Left lung (tissue), 10 donors: ENCODE data around the gene CREB5. TPM values are rescaled to one million over a fixed set of nuclear protein-coding genes. Genes with fewer than 3 reads are reported as not detected.

Experiments used
- ATAC-seq: fragments of 200-7000 bp; cut with Tn5 transposase; one replicate; pipeline ENCODE4 v1.9.1; 2020; ENCODE audit warnings: moderate library complexity
- DNase-seq, 4 donors: peaks; one replicate each; pipeline ENCODE4 v3.0.0-alpha.2; 2013 to 2020
- H3K27ac ChIP-seq, 2 donors: fragments of 200-600 bp; sonication (generic) in 1 of 2; one replicate each; pipeline versions ENCODE4 v1.5.0 to v1.8.0; 2020 to 2021
- H3K27me3 ChIP-seq, 2 donors: fragments of 200-600 bp; sonication (generic) in 1 of 2; one replicate each; pipeline versions ENCODE4 v1.5.0 to v1.8.0; 2020 to 2021
- H3K36me3 ChIP-seq, 2 donors: fragments of 200-600 bp; sonication (generic) in 1 of 2; one replicate each; pipeline versions ENCODE4 v1.5.0 to v1.8.0; 2020 to 2021
- H3K4me1 ChIP-seq, 2 donors: fragments of 200-600 bp; one replicate each; pipeline ENCODE4 v1.8.0; 2021
- H3K4me3 ChIP-seq, 2 donors: fragments of 200-600 bp; sonication (generic) in 1 of 2; one replicate each; pipeline versions ENCODE4 v1.5.0 to v1.8.0; 2020 to 2021; ENCODE audit warnings: mild to moderate bottlenecking in 1 of 2
- H3K9me3 ChIP-seq, 2 donors: fragments of 200-600 bp; sonication (generic) in 1 of 2; one replicate each; pipeline versions ENCODE4 v1.5.0 to v1.8.0; 2020 to 2021
- CTCF ChIP-seq, 2 donors: fragments of 200-600 bp; sonication (generic) in 1 of 2; IDR thresholded peaks; one replicate each; pipeline versions ENCODE4 v1.5.0 to v1.8.0; 2021; ENCODE audit warnings: antibody characterized with exemption in 2 of 2
- intact Hi-C, 2 donors: fragments of 100-400 bp; cut with DNase I; formaldehyde crosslinking; loops; one replicate each; pipeline versions ENCODE4 v1.11.2 to v1.14.2; 2022
- polyA plus RNA-seq, 6 donors: library from polyadenylated mRNA; unstranded; fragments of 120-200 nt; gene quantifications; one replicate each; pipeline ENCODE4 v1.2.1, GENCODE V29; 2013; ENCODE audit not compliant: insufficient read length in 6 of 6
- total RNA-seq, 2 donors: library from RNA; stranded (reverse); fragmentation: NEBNext Ultra II Directional; extraction: Animal tissue kit (Norgen Biotek cat#: 25700); gene quantifications; one replicate each; pipeline ENCODE4 v1.2.1, GENCODE V29; 2021
- donor health status: DM: no; HTN: yes; CAD: no.
- donor health status: DM: no; HTN: no; CAD: no.

CREB5 gene
- total and polyA plus RNA-seq, 8 donors = 6.6 to 19.9 (median 15.7) TPM

DNA sequence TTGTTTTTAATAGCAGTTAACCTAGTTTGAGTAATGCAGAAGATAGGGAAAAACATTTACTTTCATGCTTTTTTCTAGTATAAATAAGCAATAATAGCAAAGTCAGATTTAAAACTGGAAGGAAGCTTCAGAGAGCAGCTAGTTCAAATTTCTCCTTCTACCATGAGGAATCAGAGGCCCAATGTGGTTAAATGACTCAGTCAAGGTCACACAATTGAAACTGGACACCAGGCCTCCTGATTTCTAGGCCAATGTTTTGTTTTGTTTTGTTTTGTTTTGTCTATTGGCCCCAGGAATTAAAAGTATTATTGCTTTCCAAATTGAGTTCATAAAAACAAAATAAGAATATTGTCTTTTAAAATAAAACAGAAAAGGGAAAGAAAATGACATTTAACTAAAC, 423.5 kb downstream of the CREB5 start:
- H3K4me1 ChIP-seq = no peaks in the 10 kb centered on the region
- H3K27me3 ChIP-seq = no peaks in the 10 kb centered on the region
- no peak overlapping the region for H3K27ac ChIP-seq
- H3K36me3 ChIP-seq = no peaks in the 10 kb centered on the region
- no peak for ATAC-seq
- TF ChIP-seq CTCF (IDR thresholded peaks at IDR 0.05) = no peak
- intact Hi-C loops = no loop called here
- no peak for DNase-seq
- H3K9me3 ChIP-seq = no peaks in the 10 kb centered on the region
- no peak overlapping the region for H3K4me3 ChIP-seq

- intact Hi-C loops = no loop called here
- Histone ChIP-seq H3K9me3 (no peaks in the 10 kb centered on the region), H3K4me1 (no peaks in the 10 kb centered on the region), H3K27me3 (no peaks in the 10 kb centered on the region), H3K27ac (no peak overlapping the region), H3K4me3 (no peak overlapping the region), H3K36me3 (no peaks in the 10 kb centered on the region)
- DNase-seq = no peak
- no peak for TF ChIP-seq CTCF (IDR thresholded peaks at IDR 0.05)
- ATAC-seq = no peak
Measured at GRCh38 chr7:28836716-28837115, 424.4 kb downstream of the CREB5 start.

- no peak for ATAC-seq
- TF ChIP-seq CTCF (IDR thresholded peaks at IDR 0.05) = no peak
- no peaks in the 10 kb centered on the region for H3K36me3 ChIP-seq
- no peaks in the 10 kb centered on the region for H3K27me3 ChIP-seq
- no peaks in the 10 kb centered on the region for H3K9me3 ChIP-seq
- H3K4me1 ChIP-seq = no peaks in the 10 kb centered on the region
- DNase-seq = no peak
- no peak overlapping the region for H3K27ac ChIP-seq
- H3K4me3 ChIP-seq = no peak overlapping the region
- intact Hi-C loops = no loop called here
Measured at GRCh38 chr7:28837216-28837615, 424.9 kb downstream of the CREB5 start.

DNA sequence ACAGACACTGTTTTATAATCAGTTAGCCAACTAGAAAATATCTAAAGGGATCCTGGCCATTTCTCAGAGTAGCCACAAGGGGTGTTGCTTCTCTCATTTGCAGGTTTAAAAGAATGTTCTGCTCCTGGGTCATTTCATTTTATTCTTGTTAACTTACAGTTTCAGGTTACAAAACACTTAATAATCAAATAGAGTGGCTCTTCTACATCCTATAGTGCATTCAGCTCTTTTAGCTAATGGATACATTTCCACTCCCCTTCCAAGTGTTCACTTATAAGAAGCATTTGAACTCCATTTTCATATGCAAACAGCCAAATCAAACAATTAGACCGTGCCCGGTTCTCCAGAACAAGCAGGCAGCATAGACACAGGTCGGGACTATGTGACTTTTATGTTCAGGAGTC, 428.3 kb downstream of the CREB5 start:
- TF ChIP-seq CTCF (IDR thresholded peaks at IDR 0.05) = peak; percentile 14 to 30
- no peaks in the 10 kb centered on the region for H3K4me1 ChIP-seq
- H3K27me3 ChIP-seq = no peaks in the 10 kb centered on the region
- DNase-seq (peak in 1 of 4 donors; percentile 47), ATAC-seq (peak; percentile 86)
- H3K4me3 ChIP-seq = no peak overlapping the region
- no peaks in the 10 kb centered on the region for H3K9me3 ChIP-seq
- no peaks in the 10 kb centered on the region for H3K36me3 ChIP-seq
- intact Hi-C loops = no loop called here
- H3K27ac ChIP-seq = no peak overlapping the region

DNA sequence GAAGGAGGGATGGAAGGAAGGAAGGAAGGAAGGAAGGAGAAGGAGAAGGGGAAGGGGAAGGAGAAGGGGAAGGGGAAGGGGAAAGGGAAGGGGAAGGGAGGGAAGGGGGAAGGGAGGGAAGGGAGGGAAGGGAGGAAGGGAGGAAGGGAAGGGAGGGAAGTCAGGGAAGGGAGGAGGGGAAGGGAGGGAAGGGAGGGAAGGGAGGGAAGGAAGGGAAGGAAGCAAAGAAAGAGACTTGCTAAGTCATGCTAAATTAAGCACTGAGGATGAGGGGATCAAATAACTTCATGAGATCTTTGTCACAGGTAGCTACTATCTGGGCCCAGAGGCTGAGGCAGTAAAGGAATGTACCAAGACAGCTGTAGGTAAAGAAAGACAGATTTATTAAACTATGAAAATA, 429.4 kb downstream of the CREB5 start:
- H3K4me3 ChIP-seq = no peak overlapping the region
- H3K27ac ChIP-seq = no peak overlapping the region
- intact Hi-C loops = no loop called here
- no peaks in the 10 kb centered on the region for H3K4me1 ChIP-seq
- H3K36me3 ChIP-seq = no peaks in the 10 kb centered on the region
- no peak for TF ChIP-seq CTCF (IDR thresholded peaks at IDR 0.05)
- H3K27me3 ChIP-seq = no peaks in the 10 kb centered on the region
- no peak for ATAC-seq
- no peaks in the 10 kb centered on the region for H3K9me3 ChIP-seq
- DNase-seq = no peak
